GM19035 (cell line): Measurements from ENCODE around the gene CLCN2.
A peak's percentile ranks its signal among the peaks of the same experiment; 100 is the strongest.

ENCODE experiments used
- ATAC-seq: cut with Tn5 transposase; IDR thresholded peaks from one replicate; pipeline ENCODE4 v1.9.1; 2021; ENCODE audit not compliant: unreplicated experiment

CLCN2 gene

GRCh38 chr3:184361932-184362667 lies 695 bp upstream of the CLCN2 start:
- ATAC-seq, result peak; percentile 5

- ATAC-seq, result peak; percentile 8
Measured at GRCh38 chr3:184360929-184361531, 375 bp downstream of the CLCN2 start.

GRCh38 chr3:184360070-184360928 lies 1.1 kb downstream of the CLCN2 start:
- ATAC-seq, result no peak

GRCh38 chr3:184359610-184360009 lies 1.8 kb downstream of the CLCN2 start:
- ATAC-seq, result no peak

- ATAC-seq, result no peak
Measured at GRCh38 chr3:184358921-184359350, 2.5 kb downstream of the CLCN2 start.

- ATAC-seq, result no peak
Measured at GRCh38 chr3:184358124-184358767, 3.2 kb downstream of the CLCN2 start.

- ATAC-seq, result no peak
Measured at GRCh38 chr3:184357248-184358123, 3.9 kb downstream of the CLCN2 start.

GRCh38 chr3:184355261-184356040 lies 6.0 kb downstream of the CLCN2 start:
- no peak for ATAC-seq

GRCh38 chr3:184354754-184355153 lies 6.7 kb downstream of the CLCN2 start:
- no peak for ATAC-seq

GRCh38 chr3:184354121-184354728 lies 7.2 kb downstream of the CLCN2 start:
- ATAC-seq, result no peak

- ATAC-seq, result no peak
Measured at GRCh38 chr3:184353546-184353941, 7.9 kb downstream of the CLCN2 start.

- ATAC-seq, result no peak
Measured at GRCh38 chr3:184352897-184353545, 8.4 kb downstream of the CLCN2 start.

- ATAC-seq, result no peak
Measured at GRCh38 chr3:184352149-184352785, 9.1 kb downstream of the CLCN2 start.

- ATAC-seq, result no peak
Measured at GRCh38 chr3:184351511-184352148, 9.8 kb downstream of the CLCN2 start.

GRCh38 chr3:184350618-184351017 lies 10.8 kb downstream of the CLCN2 start:
- ATAC-seq, result no peak

- ATAC-seq, result no peak
Measured at GRCh38 chr3:184349563-184350470, 11.6 kb downstream of the CLCN2 start.

- no peak for ATAC-seq
Measured at GRCh38 chr3:184348057-184348382, 13.4 kb downstream of the CLCN2 start.
